Gastrocnemius medialis (tissue), 4 donors: ENCODE data around the gene SAMD4B. TPM values are rescaled to one million over a fixed set of nuclear protein-coding genes. Genes with fewer than 3 reads are reported as not detected.
A peak's percentile ranks its signal among the peaks of the same experiment; 100 is the strongest.

Experiments used
- ATAC-seq, 2 donors: fragments of 150-250 bp; one replicate each; pipeline ENCODE4 v1.9.1; 2016
- DNase-seq, 2 donors: peaks; one replicate each; pipeline ENCODE4 v3.0.0-alpha.2; 2019
- H3K27ac ChIP-seq, 4 donors: fragments of 200-600 bp; sonication (generic); 1 replicate in 1 of 4; 2 replicates in 3 of 4; pipeline ENCODE4 v1.5.1; 2016 to 2018; ENCODE audit warnings: mild to moderate bottlenecking in 2 of 4, moderate library complexity in 1 of 4
- H3K27me3 ChIP-seq, 3 donors: fragments of 200-600 bp; sonication (generic) in 2 of 3; 1 replicate in 1 of 3; 2 replicates in 2 of 3; pipeline versions ENCODE4 v1.5.1 to v1.6.0; 2016 to 2019; ENCODE audit warnings: mild to moderate bottlenecking in 1 of 3, moderate library complexity in 1 of 3
- H3K36me3 ChIP-seq, 2 donors: fragments of 200-600 bp; sonication (generic) in 1 of 2; one replicate each; pipeline ENCODE4 v1.5.1; 2017 to 2018
- H3K4me1 ChIP-seq, 2 donors: fragments of 200-600 bp; sonication (generic) in 1 of 2; one replicate each; pipeline ENCODE4 v1.5.1; 2016 to 2017; ENCODE audit warnings: mild to moderate bottlenecking in 2 of 2
- H3K4me3 ChIP-seq, 4 donors: fragments of 200-600 bp; sonication (generic) in 3 of 4; 1 replicate in 1 of 4; 2 replicates in 3 of 4; pipeline ENCODE4 v1.5.1; 2016 to 2019; ENCODE audit warnings: mild to moderate bottlenecking in 2 of 4
- H3K9me3 ChIP-seq, 3 donors: fragments of 200-600 bp; sonication (generic) in 2 of 3; 1 replicate in 1 of 3; 2 replicates in 2 of 3; pipeline ENCODE4 v1.5.1; 2016 to 2019
- CTCF ChIP-seq, 5 experiments: fragments of 450-650 bp in 3 of 5; fragments of 200-600 bp in 2 of 5; sonication (generic) in 2 of 5; IDR thresholded peaks in 4 of 5; conservative IDR thresholded peaks in 1 of 5; 1 replicate in 4 of 5; 2 replicates in 1 of 5; pipeline ENCODE4 v1.5.1; 2016 to 2019; ENCODE audit warnings: antibody characterized with exemption in 5 of 5, mild to moderate bottlenecking in 3 of 5, moderate library complexity in 3 of 5
- POLR2A ChIP-seq, 2 donors: fragments of 450-650 bp; IDR thresholded peaks; one replicate each; pipeline ENCODE4 v1.6.1; 2017; ENCODE audit warnings: antibody characterized with exemption in 2 of 2, mild to moderate bottlenecking in 2 of 2, moderate library complexity in 2 of 2
- in situ Hi-C, 4 donors: fragments of 200-750 bp; cut with MboI; loops; one replicate each; pipeline versions ENCODE4 v1.15.0 to v1.8.0; 2017; ENCODE audit warnings: low sequenced_read_pairs in 4 of 4
- intact Hi-C: fragments of 100-400 bp; cut with DNase I; formaldehyde crosslinking; loops from one replicate; pipeline ENCODE4 v1.15.1; 2023; ENCODE audit warnings: low total_unique reads
- total RNA-seq, 4 donors: library from RNA; depleted of rRNA; stranded (reverse); fragments of >200 nt; gene quantifications; one replicate each; pipeline versions ENCODE4 v1.1.0 to v1.2.3, GENCODE V29; 2016

Gene SAMD4B
- total RNA-seq, 4 donors from 2014 or later = 30.9 to 63.7 (median 59.2) TPM

DNA sequence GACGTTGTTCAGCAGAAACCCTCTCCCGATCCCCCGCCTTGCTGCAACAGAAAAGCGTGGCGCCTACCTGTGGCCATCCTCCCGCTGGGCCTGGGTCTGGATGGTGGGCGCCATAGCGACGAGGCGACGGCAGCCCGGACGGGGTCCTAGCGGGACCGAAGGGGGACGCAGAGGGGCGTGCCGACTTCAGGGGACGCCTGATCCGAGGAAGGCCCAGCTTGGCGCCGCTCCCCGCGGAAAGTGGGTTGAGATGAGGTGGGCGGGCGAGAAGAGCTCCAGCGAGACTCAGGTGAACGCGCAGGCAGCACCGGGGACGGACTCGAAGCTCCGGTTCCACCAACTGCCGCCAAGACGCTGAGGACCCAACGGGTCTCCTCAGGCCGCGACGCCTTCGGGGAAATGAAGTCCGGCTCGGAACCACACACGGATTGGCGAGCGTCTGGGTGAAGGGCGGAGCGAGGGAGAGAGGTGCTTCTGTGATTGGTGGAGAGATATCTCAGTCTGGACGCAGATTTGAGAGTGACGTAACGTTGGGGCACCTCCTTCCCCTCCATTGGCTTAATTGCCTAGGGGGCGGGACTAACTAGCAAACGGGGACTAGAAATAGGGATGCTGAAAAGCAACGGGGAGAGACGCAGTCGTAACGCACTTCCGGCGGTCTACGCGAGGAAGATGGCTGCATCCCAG is 48.7 kb downstream of the SAMD4B start, which contains the start of the genes MED29 and PAF1:
Gene MED29 (plus strand): TSS at position 628 of the 687 bp plus-strand sequence. CDS start 45 bp downstream, at position 673.
Gene PAF1 (minus strand): TSS at position 356 of the 687 bp plus-strand sequence. CDS start 242 bp downstream, at position 114.
- no peaks in the 10 kb centered on the region for H3K9me3 ChIP-seq
- TF ChIP-seq POLR2A (IDR thresholded peaks at IDR 0.05) (peak; percentile 87 to 95), CTCF (IDR thresholded peaks at IDR 0.05 in 4 of 5, conservative IDR thresholded peaks at IDR 0.05 in 1 of 5) (peak in 1 of 5 experiments; percentile 11)
- H3K4me3 ChIP-seq = peak within 1 kb of the TSS; percentile 87 to 94 (median 88)
- H3K27me3 ChIP-seq = no peaks in the 10 kb centered on the region
- DNase-seq = peak; percentile 99
- peaks cover 0 to 57% of the 10 kb centered on the region in 2 donors for H3K36me3 ChIP-seq
- intact Hi-C loops (loop anchor here (1.0 to 5.0 kb wide), 3 partner anchors 41 to 54 kb away; partner anchors contain the start of genes SAMD4B and SUPT5H), in situ Hi-C loops (loop anchor here in 1 of 4 donors (10.0 kb wide), 1 partner anchor 46 kb away; the partner anchor contains the start of gene SAMD4B)
- peak; percentile 99 to 100 for ATAC-seq
- peak within 1 kb of the TSS; percentile 92 to 99 (median 97) for H3K27ac ChIP-seq
- H3K4me1 ChIP-seq = peaks cover 17 to 20% of the 10 kb centered on the region in 2 donors

GRCh38 chr19:39397360-39398296 is 55.4 kb downstream of the SAMD4B start:
- H3K27me3 ChIP-seq = no peaks in the 10 kb centered on the region
- intact Hi-C loops (loop anchor here (1.0 to 2.0 kb wide), 2 partner anchors 15 to 135 kb away; partner anchors contain the start of genes EID2B and PLEKHG2), in situ Hi-C loops (loop anchor here in 1 of 4 donors (10.0 kb wide), 1 partner anchor 53 kb away; the partner anchor contains the start of gene SAMD4B)
- H3K36me3 ChIP-seq = peaks cover 0 to 20% of the 10 kb centered on the region in 2 donors
- TF ChIP-seq POLR2A (IDR thresholded peaks at IDR 0.05) (peak in 1 of 2 donors; percentile 13), CTCF (IDR thresholded peaks at IDR 0.05 in 4 of 5, conservative IDR thresholded peaks at IDR 0.05 in 1 of 5) (peak; percentile 97 to 100 (median 99))
- peak overlapping the region; percentile 90 to 100 (median 98) for H3K27ac ChIP-seq
- peaks cover 22 to 28% of the 10 kb centered on the region in 2 donors for H3K4me1 ChIP-seq
- no peaks in the 10 kb centered on the region for H3K9me3 ChIP-seq
- peak overlapping the region in 2 of 4 donors; percentile 5 to 37 for H3K4me3 ChIP-seq
- peak; percentile 66 to 92 for DNase-seq
- peak; percentile 75 to 80 for ATAC-seq

- peak overlapping the region; percentile 90 to 100 (median 98) for H3K27ac ChIP-seq
These were observed 56.2 kb downstream of the SAMD4B start for GRCh38 chr19:39398297-39398864.

More at GRCh38 chr19:39398297-39398864, 56.2 kb downstream of the SAMD4B start:
- intact Hi-C loops = no loop called here
- peak; percentile 37 to 44 for TF ChIP-seq POLR2A (IDR thresholded peaks at IDR 0.05)
- no peak for TF ChIP-seq CTCF (IDR thresholded peaks at IDR 0.05 in 4 of 5, conservative IDR thresholded peaks at IDR 0.05 in 1 of 5)
- H3K27me3 ChIP-seq = no peaks in the 10 kb centered on the region
- H3K4me1 ChIP-seq = peaks cover 28% of the 10 kb centered on the region in 2 donors
- DNase-seq (peak; percentile 56 to 83), ATAC-seq (peak in 1 of 2 donors; percentile 12)
- H3K4me3 ChIP-seq = peak overlapping the region in 2 of 4 donors; percentile 5 to 37
- in situ Hi-C loops = loop anchor here in 1 of 4 donors (10.0 kb wide), 1 partner anchor 54 kb away; the partner anchor contains the start of gene SAMD4B
- H3K36me3 ChIP-seq = peaks cover 0 to 19% of the 10 kb centered on the region in 2 donors
- no peaks in the 10 kb centered on the region for H3K9me3 ChIP-seq
